K562 (cell line): Measurements from ENCODE around the gene CDADC1. TPM values are rescaled to one million over a fixed set of nuclear protein-coding genes. Genes with fewer than 3 reads are reported as not detected.
A peak's percentile ranks its signal among the peaks of the same experiment; 100 is the strongest.

Experiments
- ATAC-seq: fragments of 200-7000 bp; cut with Tn5 transposase; 3 replicates; pipeline ENCODE4 v1.9.1; 2020; ENCODE audit warnings: moderate library complexity
- Bru-seq: library from RNA; stranded (reverse); fragments of 400-500 nt; gene quantifications from one replicate; lab custom pipeline; 2021; lab: Mats Ljungman, UMichigan
- BruChase-seq, 2 experiments: library from RNA; stranded (reverse); fragments of 400-500 nt; gene quantifications; one replicate each; lab custom pipeline; 2021; lab: Mats Ljungman, UMichigan
- BruUV-seq: library from RNA; stranded (reverse); fragments of 400-500 nt; replicated peaks from 2 replicates; lab custom pipeline; 2021; lab: Mats Ljungman, UMichigan
- CTCF ChIA-PET: fragments of 300-600 bp; formaldehyde crosslinking; extraction: SDS; loops from one replicate; lab custom pipeline; 2021; ENCODE audit warnings: low intra/inter-chr PET ratio; lab: Yijun Ruan, JAX
- POLR2A ChIA-PET: fragments of 300-600, 350-650 bp; sonication (Branson Sonifier 250); formaldehyde crosslinking; extraction: SDS; loops from one replicate; lab custom pipeline; 2021; ENCODE audit warnings: antibody characterized with exemption, inconsistent platforms; lab: Yijun Ruan, JAX
- DNase-seq, 4 experiments: peaks; one replicate each; pipeline versions ENCODE4 v3.0.0 to v3.0.0-alpha.2; 2011 to 2018; ENCODE audit warnings: low spot score in 3 of 4, mixed read lengths in 3 of 4; ENCODE audit errors: extremely low read depth in 1 of 4
- FAIRE-seq: peaks from 2 replicates; lab custom pipeline; 2011; peaks lifted over from hg19 to GRCh38; lab: Jason Lieb, UNC
- H2AFZ ChIP-seq: 2 replicates; pipeline ENCODE4 v1.6.0; 2011; ENCODE audit warnings: low read depth, low read length, control low read depth, inconsistent platforms
- H3K27ac ChIP-seq: fragments of 200-600 bp; 3 replicates; pipeline ENCODE4 v1.8.0; 2011; ENCODE audit warnings: low read depth, mild to moderate bottlenecking, control low read depth, inconsistent platforms, low read length, moderate library complexity, mixed read lengths; ENCODE audit errors: extremely low read depth
- H3K27me3 ChIP-seq, 2 experiments: fragments of 300-600 bp in 1 of 2; 2 replicates in 1 of 2; 3 replicates in 1 of 2; pipeline versions ENCODE4 v1.6.0 to v1.8.0; 2011; ENCODE audit warnings: inconsistent platforms in 2 of 2, low read length in 2 of 2, mild to moderate bottlenecking in 1 of 2, mixed read lengths in 1 of 2, moderate library complexity in 1 of 2; ENCODE audit not compliant: control insufficient read depth in 2 of 2, insufficient read depth in 2 of 2
- H3K36me3 ChIP-seq: fragments of 300-600 bp; 3 replicates; pipeline ENCODE4 v1.8.0; 2011; ENCODE audit warnings: mild to moderate bottlenecking, low read length, inconsistent platforms; ENCODE audit not compliant: control insufficient read depth, insufficient read depth
- H3K4me1 ChIP-seq, 2 experiments: fragments of 200-600 bp in 1 of 2; replicated peaks in 1 of 2; 2 replicates in 1 of 2; 3 replicates in 1 of 2; pipeline versions ENCODE4 v1.5.1 to v1.8.0; 2011; ENCODE audit warnings: inconsistent platforms in 2 of 2, low read length in 2 of 2, mild to moderate bottlenecking in 1 of 2, mixed read lengths in 1 of 2, moderate library complexity in 1 of 2; ENCODE audit not compliant: control insufficient read depth in 2 of 2, insufficient read depth in 2 of 2
- H3K4me2 ChIP-seq: 2 replicates; pipeline ENCODE4 v1.6.1; 2011; ENCODE audit warnings: low read length, control low read depth, inconsistent platforms, mixed read lengths; ENCODE audit not compliant: insufficient read depth
- H3K4me3 ChIP-seq: fragments of 200-600 bp; sonication (generic), shearing (Covaris generic); 2 replicates; pipeline ENCODE4 v1.5.1; 2016; ENCODE audit warnings: control low read depth, inconsistent platforms
- H3K79me2 ChIP-seq: fragments of 200-600 bp; 3 replicates; pipeline ENCODE4 v1.8.0; 2011; ENCODE audit warnings: low read length, inconsistent platforms; ENCODE audit not compliant: control insufficient read depth, insufficient read depth
- H3K9ac ChIP-seq, 2 experiments: 2 replicates each; pipeline versions ENCODE4 v1.6.0 to v1.6.1; 2011; ENCODE audit warnings: low read depth in 2 of 2, low read length in 2 of 2, control low read depth in 1 of 2, inconsistent platforms in 1 of 2, mild to moderate bottlenecking in 1 of 2, mixed read lengths in 1 of 2; ENCODE audit not compliant: insufficient read depth in 1 of 2
- H3K9me1 ChIP-seq: one replicate; pipeline ENCODE4 v1.6.0; 2011; ENCODE audit warnings: inconsistent platforms, mild to moderate bottlenecking, low read length, moderate library complexity; ENCODE audit not compliant: control insufficient read depth, insufficient read depth
- H3K9me3 ChIP-seq: replicated peaks from 2 replicates; pipeline ENCODE4 v1.5.1; 2011; ENCODE audit warnings: low read depth, low read length, inconsistent platforms; ENCODE audit not compliant: control insufficient read depth, insufficient read depth
- H4K20me1 ChIP-seq: replicated peaks from 2 replicates; pipeline ENCODE4 v1.6.1; 2011; ENCODE audit warnings: low read length, inconsistent platforms, mixed read lengths; ENCODE audit not compliant: control insufficient read depth, insufficient read depth
- ARID1B ChIP-seq: fragments of 450-650 bp; IDR thresholded peaks from 2 replicates; pipeline ENCODE4 v1.6.1; 2016; ENCODE audit warnings: antibody characterized with exemption, mild to moderate bottlenecking, inconsistent platforms
- ARID4B ChIP-seq: sonication (generic); formaldehyde crosslinking; IDR thresholded peaks from 2 replicates; pipeline ENCODE4 v1.8.0; 2022; ENCODE audit warnings: mild to moderate bottlenecking, missing genetic modification reagents
- HDAC1 ChIP-seq, 2 experiments: fragments of 450-650 bp; IDR thresholded peaks; 2 replicates each; pipeline ENCODE4 v1.6.1; 2016 to 2017; ENCODE audit warnings: inconsistent platforms in 1 of 2, mild to moderate bottlenecking in 1 of 2, moderate library complexity in 1 of 2
- ID3 ChIP-seq, 2 experiments: fragments of 250-450 bp in 1 of 2; fragments of 450-650 bp in 1 of 2; sonication (Bioruptor Pico) in 1 of 2; IDR thresholded peaks; 2 replicates each; pipeline versions ENCODE4 v1.6.1 to v1.8.0; 2016 to 2021; ENCODE audit warnings: mild to moderate bottlenecking in 2 of 2, moderate library complexity in 2 of 2, missing compliant biosample characterization in 1 of 2, missing genetic modification characterization in 1 of 2
- PPARD ChIP-seq: fragments of 250-450 bp; sonication (Bioruptor Pico); IDR thresholded peaks from 2 replicates; pipeline ENCODE4 v1.8.0; 2022; ENCODE audit warnings: inconsistent platforms, mild to moderate bottlenecking, moderate library complexity
- SIX5 ChIP-seq, 2 experiments: IDR thresholded peaks; 2 replicates each; pipeline ENCODE4 v1.6.1; 2011; ENCODE audit warnings: low read length in 2 of 2, borderline replicate concordance in 1 of 2, low read depth in 1 of 2, mild to moderate bottlenecking in 1 of 2, moderate library complexity in 1 of 2; ENCODE audit not compliant: insufficient read depth in 1 of 2
- SREBF1 ChIP-seq: fragments of 150-350 bp; IDR thresholded peaks from 2 replicates; pipeline ENCODE4 v1.6.1; 2014; ENCODE audit warnings: antibody characterized with exemption, low read depth, low read length, borderline replicate concordance
- ZNF766 ChIP-seq: fragments of 200-800 bp; sonication (Bioruptor generic); conservative IDR thresholded peaks from 2 replicates; pipeline ENCODE4 v1.6.1; 2016; ENCODE audit warnings: missing genetic modification characterization, missing compliant biosample characterization
- WGBS: fragments of 100-300 bp; shearing (Covaris generic); methylation state at CpG from one replicate; pipeline ENCODE4 v1.1.6; 2016; ENCODE audit warnings: low coverage, mixed read lengths; ENCODE audit not compliant: insufficient coverage; ENCODE audit errors: missing lambda C conversion rate; 5-methylcytosine and 5-hydroxymethylcytosine counted together
- in situ Hi-C: fragments of 300-500 bp; cut with MboI; formaldehyde crosslinking; loops from 4 replicates; pipeline ENCODE4 v1.15.0; 2018; ENCODE audit warnings: inconsistent platforms, mixed read lengths
- intact Hi-C: fragments of 100-400 bp; cut with micrococcal nuclease; formaldehyde crosslinking; loops from 2 replicates; pipeline ENCODE4 v1.14.2; 2022
- long read RNA-seq, 3 experiments: library from polyadenylated mRNA in 2 of 3; library from RNA in 1 of 3; unstranded in 2 of 3; stranded (forward) in 1 of 3; transcript quantifications; one replicate each; pipeline ENCODE4 v2.0.0, GENCODE V29; 2019 to 2022
- polyA minus RNA-seq, 3 experiments: library from RNA; depleted of rRNA, polyadenylated mRNA; stranded (reverse); fragments of >200 nt; gene quantifications; 2 replicates each; pipeline ENCODE4 v1.2.3, GENCODE V29; 2011
- polyA plus RNA-seq, 8 experiments: library from polyadenylated mRNA; depleted of rRNA in 4 of 8; stranded (reverse) in 5 of 8; unstranded in 3 of 8; fragments of >200 nt; fragmentation: Nextera tagmentation in 2 of 8; fragmentation: Illumina TruSeq in 1 of 8; extraction: Ambion mirVana in 2 of 8; extraction: Trizol in 1 of 8; gene quantifications; 2 replicates each; pipeline versions ENCODE4 v1.2.1 to v1.2.3, GENCODE V29; 2011 to 2014; ENCODE audit warnings: inconsistent platforms in 1 of 8, missing spikeins in 1 of 8
- total RNA-seq, 7 experiments: library from RNA; depleted of rRNA in 6 of 7; stranded (reverse); fragments of >200 nt in 6 of 7; fragmentation: Illumina TruSeq in 2 of 7; extraction: Trizol in 2 of 7; gene quantifications; 2 replicates each; pipeline versions ENCODE4 v1.2.1 to v1.2.3, GENCODE V29; 2011 to 2021; ENCODE audit warnings: low replicate concordance in 1 of 7

CDADC1 gene
- total RNA-seq (2011; cell fraction: chromatin; rRNA removed; ENCODE audit: low replicate concordance): 5.6 and 7.1 TPM in 2 replicates
- 4.2 and 5.0 TPM in 2 replicates for total RNA-seq (2011; cell fraction: nucleolus; rRNA removed)
- 6.1 and 6.9 TPM in 2 replicates for total RNA-seq (2011; cell fraction: nucleoplasm; rRNA removed)
- total RNA-seq (2014; rRNA removed) (4.1 and 4.6 TPM in 2 replicates), total RNA-seq (2014; rRNA removed; fragmentation: Illumina TruSeq; extraction: Trizol) (6.6 and 6.8 TPM in 2 replicates), total RNA-seq (2015; rRNA removed; fragmentation: Illumina TruSeq; extraction: Trizol) (4.1 and 6.3 TPM in 2 replicates), total RNA-seq (2021) (7.0 and 8.0 TPM in 2 replicates), polyA plus RNA-seq (2011; rRNA removed) (4.1 and 4.3 TPM in 2 replicates), polyA plus RNA-seq (2014; fragmentation: Illumina TruSeq; extraction: Trizol) (5.9 and 7.3 TPM in 2 replicates), polyA plus RNA-seq (2014; fragmentation: Nextera tagmentation; extraction: Ambion mirVana) (10 to 100 TPM; 11.4 to 11.8 TPM), polyA plus RNA-seq (2014; rRNA removed) (6.3 and 8.8 TPM in 2 replicates), polyA minus RNA-seq (2011; rRNA and poly(A)+ RNA removed) (2.2 and 3.1 TPM in 2 replicates), Bru-seq, nascent RNA (percentile 63 among the genes with signal in this experiment), BruChase-seq, experiment 1, labeled RNA remaining after a 2-hour chase (percentile 63 among the genes with signal in this experiment), BruChase-seq, experiment 2, labeled RNA remaining after a 6-hour chase (percentile 61 among the genes with signal in this experiment)
- 1.0 and 1.4 TPM in 2 replicates for polyA plus RNA-seq (2011; cell fraction: cytosol; rRNA removed)
- 3.4 and 3.8 TPM in 2 replicates for polyA plus RNA-seq (2011; cell fraction: nucleus; rRNA removed)
- polyA plus RNA-seq (2012): 5.9 and 8.6 TPM in 2 replicates
- 0.76 and 1.5 TPM in 2 replicates for polyA minus RNA-seq (2011; cell fraction: cytosol; rRNA and poly(A)+ RNA removed)
- polyA minus RNA-seq (2011; cell fraction: nucleus; rRNA and poly(A)+ RNA removed): 5.3 and 5.7 TPM in 2 replicates
- long read RNA-seq, experiment 1, partial matches to known transcripts: 5 of 40 reads
- long read RNA-seq, experiment 1, other reads (novel, unspliced or antisense): 31 of 40 reads
- long read RNA-seq, experiment 2, partial matches to known transcripts: 5 of 8 reads
- long read RNA-seq, experiment 2, other reads (novel, unspliced or antisense): 1 of 8 reads
- long read RNA-seq, experiment 3, partial matches to known transcripts: 4 of 6 reads
- long read RNA-seq, experiment 3, other reads (novel, unspliced or antisense): 0 of 6 reads

- BruUV-seq: TSS peak; percentile 68
- in situ Hi-C loops: no loop called here
- FAIRE-seq: peak; percentile 97
- TF ChIP-seq ZNF766 (CRISPR knock-in tag) (peak; percentile 62; the same call in 1 of the 2 replicates), HDAC1 (IDR thresholded peaks at IDR 0.05) (peak in 1 of 2 experiments; percentile 86; a peak in 2 of 4 replicates), ARID1B (0 out of 2 replicates have a peak, but pooled peaks have one; percentile 7), ARID4B (CRISPR knock-in tag) (peak; percentile 53), SREBF1 (0 out of 2 replicates have a peak, but pooled peaks have one; percentile 12), SIX5 (IDR thresholded peaks at IDR 0.05; ENCODE audit: borderline replicate concordance in 1 of 2, insufficient read depth in 1 of 2, low read depth in 1 of 2, low read length in 2 of 2) (no peak), ID3 (CRISPR knock-in tag; IDR thresholded peaks at IDR 0.05) (no peak), ID3 (tag; IDR thresholded peaks at IDR 0.05) (no peak), PPARD (CRISPR knock-in tag) (no peak)
Measured at GRCh38 chr13:49247643-49248621, at the start of gene CDADC1. Gene CDADC1 (plus strand): TSS chr13:49247925. CDS start chr13:49248038, 113 bp downstream.

More at GRCh38 chr13:49247643-49248621, at the start of gene CDADC1:
- CTCF ChIA-PET: no interaction called here
- POLR2A ChIA-PET: interaction anchor here (0.6 to 1.3 kb wide), 8 partner anchors 10 to 249 kb away, joined by 3 to 4 read pairs (median 3); no protein-coding TSS in a partner anchor
- WGBS: 0% methylated on average over 52 of the region's 56 CpGs
- Histone ChIP-seq H3K79me2 (peaks cover 12% of the 10 kb centered on the region; the same call in 2 of the 3 replicates), H3K4me3 (peak within 1 kb of the TSS; percentile 80), H3K36me3 (peaks cover 5% of the 10 kb centered on the region; the same call in 1 of the 3 replicates), H3K9me1 (no peaks in the 10 kb centered on the region), H4K20me1 (no peaks in the 10 kb centered on the region), H3K4me1 (peaks cover 0 to 3% of the 10 kb centered on the region in 2 experiments; a peak in 2 of 5 replicates), H3K9ac (peak within 1 kb of the TSS; percentile 79 to 97), H3K27ac (peak within 1 kb of the TSS; percentile 80), H3K27me3 (no peaks in the 10 kb centered on the region), H3K9me3 (no peaks in the 10 kb centered on the region), H2AFZ (peak within 1 kb of the TSS; percentile 93), H3K4me2 (peak within 1 kb of the TSS; percentile 83)
- intact Hi-C loops: no loop called here
- DNase-seq (peak; percentile 90 to 95 (median 92)), ATAC-seq (peak; percentile 95)
